ENCODE results near the gene DAAM1. TPM values are rescaled to one million over a fixed set of nuclear protein-coding genes. Genes with fewer than 3 reads are reported as not detected.

Gene DAAM1
- polyA plus RNA-seq, 1 experiment = 9.8 TPM

DNA sequence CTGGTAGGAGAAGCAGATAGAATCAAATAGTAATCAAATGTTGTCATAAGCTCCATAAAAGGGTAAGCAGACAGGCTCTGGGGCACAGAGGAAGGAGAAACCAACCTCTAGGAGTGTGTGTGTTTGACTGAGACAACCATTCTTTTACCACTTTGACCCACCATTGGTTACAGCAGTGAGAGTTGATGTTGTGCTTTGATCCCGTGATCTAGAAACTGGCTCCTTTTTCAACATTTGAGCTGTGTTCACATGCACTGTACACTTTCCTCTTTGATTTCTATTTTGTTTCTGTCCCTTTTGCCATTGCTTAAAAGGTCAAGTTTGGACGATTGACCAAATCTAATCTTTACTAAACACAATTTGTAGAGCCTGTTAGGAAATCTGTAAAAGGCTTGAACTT, 108.0 kb downstream of the DAAM1 start:
- ChIA-PET CTCF (interaction anchor here (1.0 kb wide), 1 partner anchor 147 kb away, joined by 3 read pairs; no protein-coding TSS in a partner anchor), POLR2A (interaction anchor here (0.6 kb wide), 1 partner anchor 16 kb away, joined by 6 read pairs; no protein-coding TSS in a partner anchor)
- H3K9me3 ChIP-seq (ENCODE audit: control insufficient read depth, insufficient read depth, low read length) = no peaks in the 10 kb centered on the region
- no peaks in the 10 kb centered on the region for H3K27me3 ChIP-seq (ENCODE audit: control insufficient read depth, insufficient read depth, low read length)
- no peak for DNase-seq (ENCODE audit: low read depth, low spot score)
- H3K4me3 ChIP-seq (ENCODE audit: low read depth, low read length) = no peak overlapping the region
- TF ChIP-seq CTCF (IDR thresholded peaks at IDR 0.05; ENCODE audit: low read depth, low read length) = no peak
- H3K27ac ChIP-seq (ENCODE audit: low read depth, low read length) = no peak overlapping the region

DNA sequence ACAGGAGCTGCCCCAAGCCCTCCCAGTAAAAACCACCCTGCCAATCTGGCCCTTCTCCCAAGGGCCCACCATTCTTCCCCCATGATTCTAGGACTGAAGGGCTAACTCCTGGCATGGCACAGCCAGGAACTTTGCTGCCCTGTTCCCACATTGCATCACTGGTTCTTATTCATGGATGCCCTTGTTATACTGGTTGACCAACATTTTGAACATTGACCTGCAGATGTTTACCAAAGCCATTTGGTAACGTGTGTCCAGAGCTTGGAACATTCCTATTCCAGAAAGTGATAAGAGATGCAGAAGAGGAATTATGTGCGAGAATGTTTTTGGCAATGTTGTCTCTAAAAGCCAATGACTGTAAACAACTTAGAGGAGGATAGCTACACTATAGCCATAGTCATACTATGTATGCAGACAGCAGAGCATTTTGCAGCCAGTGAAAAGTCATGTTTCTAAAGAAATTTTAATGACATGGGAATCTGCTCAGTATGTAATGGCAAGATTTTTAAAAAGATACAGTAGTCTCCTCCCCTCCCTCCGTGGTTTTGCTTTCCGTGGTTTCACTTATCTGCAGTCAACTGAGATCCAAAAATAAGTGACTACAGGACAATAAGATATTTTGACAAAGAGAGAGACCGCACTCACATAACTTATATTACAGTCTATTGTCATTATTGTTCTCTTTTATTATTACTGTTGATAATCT, 108.8 kb downstream of the DAAM1 start:
- no peak for DNase-seq (ENCODE audit: low read depth, low spot score)
- no peak overlapping the region for H3K4me3 ChIP-seq (ENCODE audit: low read depth, low read length)
- no peak for TF ChIP-seq CTCF (IDR thresholded peaks at IDR 0.05; ENCODE audit: low read depth, low read length)
- H3K27ac ChIP-seq (ENCODE audit: low read depth, low read length) = no peak overlapping the region
- ChIA-PET POLR2A (no interaction called here), CTCF (interaction anchor here (1.0 kb wide), 1 partner anchor 147 kb away, joined by 3 read pairs; no protein-coding TSS in a partner anchor)
- H3K9me3 ChIP-seq (ENCODE audit: control insufficient read depth, insufficient read depth, low read length) = no peaks in the 10 kb centered on the region
- no peaks in the 10 kb centered on the region for H3K27me3 ChIP-seq (ENCODE audit: control insufficient read depth, insufficient read depth, low read length)

DNA sequence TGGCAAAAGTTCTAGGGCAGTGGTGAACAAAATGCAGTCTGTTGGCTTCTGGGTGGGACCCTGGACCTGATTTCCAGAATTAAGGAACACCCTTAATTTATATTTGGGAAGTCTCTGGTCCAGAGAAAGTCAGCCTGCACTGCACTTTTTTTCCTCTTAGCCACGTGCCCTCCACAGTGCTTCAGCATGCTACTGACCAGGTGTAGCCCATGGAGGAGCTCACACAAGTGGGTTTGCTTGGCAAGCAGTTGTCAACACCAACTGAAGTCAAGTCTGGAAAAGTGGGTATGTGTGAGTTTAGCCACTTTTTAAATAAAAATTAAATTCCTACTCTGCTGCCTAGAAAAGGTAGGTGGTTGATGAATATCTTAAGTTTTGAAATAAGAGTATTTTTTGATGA, 111.3 kb downstream of the DAAM1 start:
- ChIA-PET CTCF (no interaction called here), POLR2A (no interaction called here)
- Histone ChIP-seq H3K4me3 (ENCODE audit: low read depth, low read length) (no peak overlapping the region), H3K27me3 (ENCODE audit: control insufficient read depth, insufficient read depth, low read length) (no peaks in the 10 kb centered on the region), H3K9me3 (ENCODE audit: control insufficient read depth, insufficient read depth, low read length) (no peaks in the 10 kb centered on the region), H3K27ac (ENCODE audit: low read depth, low read length) (no peak overlapping the region)
- TF ChIP-seq CTCF (IDR thresholded peaks at IDR 0.05; ENCODE audit: low read depth, low read length) = no peak
- no peak for DNase-seq (ENCODE audit: low read depth, low spot score)

DNA sequence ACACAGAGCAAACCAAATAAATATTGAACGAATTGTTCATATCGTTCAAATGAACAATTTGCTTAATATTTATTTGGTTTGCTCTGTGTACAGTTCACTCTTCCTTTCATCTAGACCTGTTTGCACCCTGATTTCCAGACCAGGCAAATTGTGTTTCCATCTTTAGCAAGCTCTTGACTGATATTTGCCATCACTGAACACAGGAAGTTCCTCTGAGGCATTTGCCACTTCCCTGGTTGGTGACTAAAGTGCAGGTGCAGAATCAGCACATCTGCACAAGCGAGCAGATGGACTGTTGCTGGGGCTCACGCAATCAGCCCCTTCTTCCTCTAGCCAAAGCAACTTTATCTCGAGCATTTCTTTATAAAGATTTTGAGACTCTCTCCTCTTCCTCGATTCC, 112.9 kb downstream of the DAAM1 start:
- no peak overlapping the region for H3K27ac ChIP-seq (ENCODE audit: low read depth, low read length)
- POLR2A ChIA-PET = no interaction called here
- CTCF ChIA-PET = interaction anchor here (0.5 kb wide), 1 partner anchor 31 kb away, joined by 3 read pairs; no protein-coding TSS in a partner anchor
- no peak for TF ChIP-seq CTCF (IDR thresholded peaks at IDR 0.05; ENCODE audit: low read depth, low read length)
- no peak for DNase-seq (ENCODE audit: low read depth, low spot score)
- no peak overlapping the region for H3K4me3 ChIP-seq (ENCODE audit: low read depth, low read length)
- H3K9me3 ChIP-seq (ENCODE audit: control insufficient read depth, insufficient read depth, low read length) = no peaks in the 10 kb centered on the region
- H3K27me3 ChIP-seq (ENCODE audit: control insufficient read depth, insufficient read depth, low read length) = no peaks in the 10 kb centered on the region

DNA sequence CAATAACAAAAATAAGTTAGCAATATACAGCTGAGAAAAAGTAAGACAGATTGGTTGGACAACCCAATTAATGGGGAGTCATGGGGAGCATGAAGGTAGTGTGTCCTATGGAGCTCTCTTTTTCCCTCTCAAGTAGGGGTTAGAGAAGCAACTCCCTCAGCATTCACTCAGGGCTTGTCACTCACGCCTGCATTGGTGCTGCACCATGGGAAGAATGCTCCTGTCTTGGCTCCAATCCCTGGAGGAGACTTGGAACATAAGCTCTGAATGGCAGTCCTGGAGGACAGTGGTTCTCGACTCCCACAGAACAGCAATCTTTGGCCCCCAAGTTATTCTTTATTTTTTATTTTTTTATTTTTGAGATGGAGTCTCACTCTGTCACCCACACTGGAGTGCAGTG, 113.8 kb downstream of the DAAM1 start:
- no peak for DNase-seq (ENCODE audit: low read depth, low spot score)
- Histone ChIP-seq H3K27me3 (ENCODE audit: control insufficient read depth, insufficient read depth, low read length) (no peaks in the 10 kb centered on the region), H3K27ac (ENCODE audit: low read depth, low read length) (no peak overlapping the region), H3K9me3 (ENCODE audit: control insufficient read depth, insufficient read depth, low read length) (no peaks in the 10 kb centered on the region), H3K4me3 (ENCODE audit: low read depth, low read length) (no peak overlapping the region)
- TF ChIP-seq CTCF (IDR thresholded peaks at IDR 0.05; ENCODE audit: low read depth, low read length) = no peak
- ChIA-PET CTCF (no interaction called here), POLR2A (no interaction called here)

Data from AG04450 (cell line).